Hippocampal formation (tissue), 2 donors: ENCODE results near the gene ZMIZ1.

ENCODE experiments used
- DNase-seq, 2 donors: peaks; one replicate each; lab custom pipeline; 2025; lab: John Stamatoyannopoulos, UW

The ZMIZ1 gene

DNA sequence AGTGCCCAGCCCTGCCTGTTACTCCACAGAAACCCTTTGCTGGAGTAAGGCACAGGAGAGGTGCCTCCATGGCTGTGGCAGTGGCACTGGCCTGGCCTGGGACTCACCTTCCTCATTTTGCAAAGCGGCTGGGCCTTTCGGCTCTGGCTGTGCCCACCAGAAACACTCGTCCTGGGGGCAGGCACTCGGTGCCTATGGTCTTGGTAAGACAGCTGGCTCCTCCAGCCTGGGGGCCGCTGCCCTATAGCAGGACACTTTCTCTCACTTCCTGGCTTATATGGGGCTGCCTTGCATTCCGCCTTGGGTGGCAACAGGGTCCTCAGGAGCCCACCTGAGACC lies 13.2 kb downstream of the ZMIZ1 start:
- DNase-seq = no peak

DNA sequence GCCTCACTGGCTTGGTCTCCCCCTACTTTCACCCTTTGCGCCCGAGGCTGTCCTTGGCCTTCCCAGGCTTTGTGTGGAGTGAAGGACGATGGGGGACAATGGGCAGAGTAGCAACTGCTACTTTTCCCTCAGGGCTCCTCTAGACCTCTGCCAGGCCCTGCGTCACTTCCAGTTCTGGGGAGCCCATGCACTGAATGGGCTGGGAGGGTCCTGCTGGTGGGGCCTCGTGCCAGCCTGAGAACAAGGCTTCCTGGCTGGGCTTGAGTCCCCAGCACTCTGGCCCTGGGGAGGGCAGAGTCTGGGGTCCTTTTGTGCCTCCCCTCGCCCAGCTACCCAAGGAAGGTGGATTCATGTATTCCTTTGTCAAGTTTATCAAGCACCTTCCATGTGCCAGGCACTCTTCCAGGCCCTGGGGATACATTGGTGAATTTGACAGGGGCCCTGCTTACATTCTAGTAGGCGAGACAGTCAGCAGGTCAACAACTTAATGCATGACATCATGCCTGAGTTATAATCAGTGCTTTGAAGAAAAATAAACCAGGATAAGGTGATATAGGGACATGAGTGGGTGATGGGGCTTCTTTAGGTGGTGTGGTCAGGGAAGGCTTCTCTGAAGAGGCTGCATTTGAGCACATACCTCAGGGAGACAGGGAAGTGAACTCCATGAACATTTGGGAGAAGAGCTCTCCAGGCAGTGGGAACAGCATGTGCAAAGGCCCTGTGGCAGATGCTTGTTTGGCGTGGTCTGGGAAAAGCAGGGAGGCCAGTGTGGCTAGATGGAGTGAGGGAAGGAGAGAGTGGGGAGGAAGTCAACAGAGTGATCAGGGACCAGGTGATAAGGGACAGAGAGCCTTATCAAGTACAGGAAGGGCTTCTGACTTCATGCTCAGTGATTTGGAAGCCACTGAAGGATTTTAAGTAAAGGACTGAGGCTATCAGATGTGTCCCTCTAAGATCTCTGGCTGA lies 14.1 kb downstream of the ZMIZ1 start:
- DNase-seq = no peak

DNA sequence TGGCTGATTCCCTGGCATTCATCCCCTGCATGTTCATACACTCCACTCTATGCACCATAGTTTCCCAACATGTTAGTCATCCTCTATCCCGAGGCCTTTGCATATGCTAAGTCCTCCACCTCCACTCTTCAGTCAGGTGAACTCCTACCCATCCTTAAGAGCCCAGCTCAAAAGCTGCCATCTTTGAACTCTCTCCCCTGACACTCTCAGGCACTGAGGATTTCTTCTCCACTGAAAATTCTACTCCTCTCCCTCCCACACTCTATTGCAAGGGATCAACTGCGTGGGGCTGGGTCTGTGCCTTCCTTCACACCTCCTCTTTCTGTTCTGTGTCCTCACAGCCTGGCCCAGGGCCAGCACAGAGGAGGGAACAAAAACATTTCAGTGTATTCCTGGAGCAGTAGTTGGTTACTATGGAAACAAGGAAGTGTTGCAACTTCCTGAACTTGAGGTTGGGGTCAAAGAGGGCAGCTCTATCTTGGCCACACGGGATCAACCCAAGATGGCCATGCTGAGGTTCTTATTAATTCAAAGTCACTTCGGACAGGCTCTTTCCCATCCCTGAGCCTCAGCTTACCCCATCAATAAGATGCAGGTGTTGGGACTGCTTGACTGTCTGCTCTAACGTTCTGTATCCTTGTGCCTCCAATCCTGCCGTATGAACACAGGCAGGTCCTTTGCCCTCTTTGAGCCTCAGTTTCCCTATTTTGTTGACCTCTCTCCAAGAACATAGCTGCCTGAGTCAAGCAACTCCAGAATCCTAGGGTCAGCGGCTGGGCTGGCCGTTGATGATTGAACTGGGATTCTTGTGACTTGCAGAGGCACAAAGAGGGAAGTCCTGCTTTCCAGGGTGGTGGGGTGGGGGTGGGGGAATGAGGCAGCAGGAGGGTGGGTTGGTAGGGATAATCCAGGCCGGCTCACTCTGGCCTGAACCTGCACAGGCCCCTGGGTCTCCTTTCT lies 15.5 kb downstream of the ZMIZ1 start:
- DNase-seq = peak in 1 of 2 donors; percentile 66

DNA sequence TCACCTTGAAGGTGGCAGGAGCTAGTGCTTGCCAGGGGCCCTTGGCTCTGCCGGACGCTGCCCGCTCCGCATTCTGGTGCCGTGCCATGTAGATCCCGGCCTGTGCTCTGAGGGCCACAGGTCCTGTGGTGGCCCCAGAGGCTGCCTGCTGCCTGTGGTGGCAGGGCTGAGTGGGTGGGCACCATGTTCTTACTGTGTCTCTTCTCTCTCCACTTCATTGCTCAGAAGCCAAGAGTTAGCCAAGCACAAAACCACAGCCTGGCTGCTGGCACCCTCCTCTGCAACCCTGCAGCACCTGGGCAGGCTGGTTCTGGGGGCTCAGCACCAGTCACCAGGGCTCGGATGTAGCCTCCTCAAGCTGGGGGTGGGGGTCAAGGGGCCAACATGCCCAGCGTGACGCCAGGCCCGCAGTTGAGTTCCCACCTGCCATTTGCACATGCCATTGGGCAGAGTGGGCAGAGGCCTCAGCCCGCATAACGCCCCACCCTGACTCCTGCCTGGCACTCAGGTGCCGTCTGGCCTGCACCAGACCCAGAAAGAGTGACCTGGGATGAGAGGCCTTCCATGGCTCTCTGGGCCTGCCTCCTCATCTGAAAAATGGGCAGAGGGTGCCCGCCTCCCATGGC lies 16.3 kb downstream of the ZMIZ1 start:
- DNase-seq = no peak

DNA sequence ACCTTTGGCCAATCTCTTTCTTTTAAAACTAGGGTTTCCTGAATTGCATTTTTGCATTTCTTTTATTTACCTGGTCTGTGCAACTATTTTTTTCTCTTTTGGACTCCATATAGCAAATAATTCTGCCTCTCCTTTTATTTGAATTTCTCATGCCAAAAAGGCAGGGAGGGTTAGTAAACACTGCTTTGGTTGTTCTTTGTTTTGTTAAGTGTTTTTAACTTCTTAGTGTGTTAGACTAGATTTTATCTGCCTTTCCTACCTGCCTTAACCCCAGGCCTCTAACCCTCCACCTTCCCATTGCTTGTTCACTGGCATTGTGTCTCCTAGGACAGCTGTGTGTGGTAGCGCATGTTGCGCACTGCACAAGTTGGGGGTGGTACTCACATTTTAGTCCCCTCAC lies 18.1 kb downstream of the ZMIZ1 start:
- no peak for DNase-seq

DNA sequence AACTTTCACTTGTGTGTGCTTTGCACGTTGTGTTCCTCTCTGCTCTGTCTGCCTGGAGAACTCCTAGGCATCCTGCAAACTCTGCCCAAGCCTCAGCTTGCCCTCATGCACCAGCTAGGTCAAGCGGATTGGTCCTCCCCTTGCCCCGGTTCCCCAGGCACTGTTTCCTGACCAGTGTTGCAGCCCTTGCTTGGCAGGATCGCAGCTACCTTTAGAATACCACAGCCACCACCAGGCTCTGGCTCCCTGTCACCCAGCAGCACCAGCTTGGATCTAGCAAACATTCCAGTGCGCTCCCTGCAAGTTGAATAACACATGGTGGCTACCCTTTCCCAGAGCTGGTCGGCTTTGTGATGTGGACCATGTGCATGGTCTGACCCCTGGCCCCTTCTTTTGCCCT lies 19.0 kb downstream of the ZMIZ1 start:
- no peak for DNase-seq

DNA sequence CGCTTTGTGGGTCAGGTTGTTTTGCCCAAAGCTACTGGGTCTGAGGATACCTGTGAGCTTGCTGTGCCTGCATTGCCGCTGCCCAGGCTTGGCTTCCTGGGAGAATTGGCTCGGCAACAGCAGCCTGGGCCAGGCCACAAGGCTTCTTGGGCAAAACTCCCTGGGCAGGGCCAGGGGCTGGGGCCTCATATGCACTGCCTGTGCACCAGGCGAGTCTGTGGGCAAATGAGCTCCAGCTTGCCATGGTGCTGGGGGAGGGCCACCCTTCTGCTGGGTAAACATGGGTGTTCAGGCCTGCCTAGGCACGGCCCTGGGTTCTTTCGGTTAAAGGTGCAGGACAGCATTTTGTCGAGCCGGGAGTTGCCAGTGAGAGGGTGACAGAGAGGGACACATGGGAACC lies 19.4 kb downstream of the ZMIZ1 start:
- no peak for DNase-seq

DNA sequence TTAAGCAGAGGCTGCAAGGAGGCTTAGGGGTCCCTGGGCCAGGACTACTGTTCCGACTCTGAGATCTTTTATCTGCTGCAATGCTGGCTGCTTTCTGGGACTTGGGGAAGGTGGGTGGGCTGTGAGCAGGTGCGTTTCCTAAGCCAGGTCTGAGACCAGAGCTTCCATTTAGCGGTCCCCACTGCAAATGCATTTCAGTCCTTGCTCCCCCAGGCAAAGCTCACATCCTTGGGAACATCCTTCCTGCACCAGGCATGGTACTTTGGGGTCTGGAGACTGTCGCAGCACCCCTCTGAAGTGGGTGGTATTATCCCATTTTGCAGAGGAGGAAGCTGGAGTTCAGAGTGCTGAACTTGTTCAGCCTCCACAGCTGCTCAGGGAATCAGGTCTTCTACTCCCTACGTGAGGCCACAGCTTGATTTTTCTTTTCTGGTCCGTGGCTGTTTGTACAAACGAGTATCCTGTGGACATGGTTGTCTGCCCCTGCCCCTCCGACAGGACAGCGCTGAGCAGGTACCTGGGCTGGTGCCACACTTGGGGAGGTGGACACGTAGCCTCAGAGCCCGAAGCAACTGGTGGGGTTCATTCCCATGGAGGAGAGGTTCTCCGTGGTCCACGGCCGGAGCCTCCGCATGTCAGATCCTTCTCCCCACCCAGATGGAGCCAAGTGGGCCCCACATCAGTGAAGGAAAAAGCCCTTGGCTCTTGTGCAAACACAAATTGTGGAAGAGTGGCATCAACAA lies 20.0 kb downstream of the ZMIZ1 start:
- no peak for DNase-seq

DNA sequence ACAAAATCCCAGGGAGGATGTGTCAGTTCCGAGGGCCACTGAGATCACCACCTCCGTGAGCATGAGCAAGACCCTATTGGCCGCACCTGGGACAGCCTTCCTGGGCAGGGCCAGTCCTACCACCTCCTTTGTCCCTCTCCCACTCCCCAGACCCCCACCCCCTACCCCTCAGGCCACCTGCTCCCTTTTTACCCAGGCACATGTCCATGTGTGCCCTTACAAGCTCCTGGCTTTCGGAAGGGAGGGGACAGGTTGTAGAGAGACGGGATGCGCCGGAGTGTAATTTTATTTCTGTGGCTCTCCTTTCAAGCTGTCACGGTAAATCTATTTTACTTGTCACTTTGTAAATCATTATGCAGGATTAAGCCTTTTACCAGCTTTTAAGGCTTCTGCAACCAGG lies 20.9 kb downstream of the ZMIZ1 start:
- no peak for DNase-seq

DNA sequence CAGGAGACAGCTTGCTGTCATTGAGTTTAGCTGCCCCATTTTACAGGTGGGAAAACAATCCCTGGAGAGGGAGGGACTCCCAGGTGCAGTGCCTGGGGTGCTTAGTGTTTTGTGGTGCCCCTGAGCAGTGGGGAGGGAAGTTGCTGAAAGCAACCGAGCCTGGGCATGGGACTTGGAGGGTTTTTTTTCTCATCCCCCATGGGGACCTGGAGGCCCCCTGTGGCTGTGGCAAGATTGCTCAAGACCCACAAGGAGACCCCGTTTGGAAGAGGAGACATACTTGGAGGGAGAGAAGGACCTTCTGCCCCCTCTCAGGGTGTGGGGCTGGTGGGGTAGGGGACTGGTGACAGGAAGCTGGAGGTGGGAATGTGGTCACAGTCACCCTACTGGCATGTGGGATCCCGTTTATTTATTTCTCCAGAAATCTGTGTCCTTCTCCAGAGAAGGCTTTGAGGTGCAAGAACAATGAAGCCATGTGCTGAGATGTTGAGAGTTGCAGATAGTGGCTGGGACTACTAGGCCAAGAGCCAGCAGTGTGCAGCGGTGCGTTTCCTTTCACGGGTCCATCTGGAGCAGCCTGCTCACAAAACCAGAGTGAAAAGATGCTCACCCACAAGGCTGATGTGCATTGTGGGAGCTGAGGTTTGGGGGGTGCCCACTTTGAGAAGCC lies 21.5 kb downstream of the ZMIZ1 start:
- DNase-seq = no peak

DNA sequence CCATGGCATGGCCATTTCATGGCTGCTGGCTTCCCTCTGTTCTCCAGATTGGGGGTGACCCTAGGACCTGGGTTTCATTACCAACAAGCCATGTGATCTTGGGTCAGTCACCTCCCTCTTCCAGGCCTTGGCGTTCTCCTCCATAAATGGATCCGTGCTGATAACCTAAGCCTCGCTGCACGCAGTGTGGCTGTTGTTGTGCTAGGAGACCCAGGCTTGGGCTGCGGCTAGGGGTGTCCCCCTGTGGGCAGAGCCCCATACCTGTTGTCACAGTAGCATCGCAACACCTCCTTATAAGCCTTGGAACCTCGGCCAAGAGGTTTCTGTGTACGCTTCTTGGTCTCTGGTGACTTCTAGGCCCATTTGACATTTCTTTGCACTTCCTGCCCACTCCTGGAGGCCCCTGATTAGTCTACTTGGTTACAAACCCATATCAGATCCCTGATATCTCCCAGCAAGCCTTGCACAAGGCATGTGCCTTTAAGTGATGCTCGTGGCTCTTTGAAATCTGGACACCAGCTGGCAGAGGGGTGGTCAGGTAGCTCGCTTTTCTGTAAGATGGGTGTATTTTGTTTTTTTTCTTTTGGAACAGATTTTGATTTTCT lies 23.6 kb downstream of the ZMIZ1 start:
- no peak for DNase-seq

DNA sequence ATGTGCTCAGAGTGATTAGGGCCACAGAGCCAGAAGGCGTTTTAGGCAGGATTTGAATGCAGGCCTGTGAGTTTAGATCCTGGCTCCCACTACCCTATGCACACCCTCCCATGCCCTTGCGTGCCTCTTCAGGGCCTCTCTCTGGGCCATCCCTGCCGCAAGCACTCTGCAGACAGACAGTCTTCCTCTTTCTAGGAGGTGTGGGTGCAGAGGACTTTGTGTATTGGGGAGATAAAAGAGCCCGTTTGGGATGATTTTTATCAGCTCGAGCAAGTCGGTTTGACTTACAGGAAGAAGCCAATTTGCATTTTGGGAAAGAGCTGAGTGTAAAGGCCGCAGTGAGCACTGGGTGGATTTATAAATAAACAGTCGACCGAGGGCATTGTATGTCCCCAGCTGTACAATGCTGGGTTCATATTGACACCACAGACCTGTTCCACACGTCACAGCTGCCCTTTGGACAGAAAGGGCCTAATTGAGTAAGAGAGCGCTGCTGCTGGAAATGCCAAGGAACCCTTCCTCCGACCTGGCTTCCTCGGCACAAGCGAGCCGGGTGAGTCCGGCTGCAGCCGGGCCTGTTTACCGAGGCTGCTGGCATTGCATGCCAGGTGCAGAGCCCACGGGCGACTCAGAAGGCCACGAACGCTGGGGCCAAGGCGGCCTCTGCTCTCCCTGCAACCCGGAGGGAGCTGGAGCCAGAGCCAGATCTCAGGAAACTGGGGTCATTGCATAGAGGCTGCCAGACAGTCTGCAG lies 25.1 kb downstream of the ZMIZ1 start:
- DNase-seq = peak in 1 of 2 donors; percentile 46

DNA sequence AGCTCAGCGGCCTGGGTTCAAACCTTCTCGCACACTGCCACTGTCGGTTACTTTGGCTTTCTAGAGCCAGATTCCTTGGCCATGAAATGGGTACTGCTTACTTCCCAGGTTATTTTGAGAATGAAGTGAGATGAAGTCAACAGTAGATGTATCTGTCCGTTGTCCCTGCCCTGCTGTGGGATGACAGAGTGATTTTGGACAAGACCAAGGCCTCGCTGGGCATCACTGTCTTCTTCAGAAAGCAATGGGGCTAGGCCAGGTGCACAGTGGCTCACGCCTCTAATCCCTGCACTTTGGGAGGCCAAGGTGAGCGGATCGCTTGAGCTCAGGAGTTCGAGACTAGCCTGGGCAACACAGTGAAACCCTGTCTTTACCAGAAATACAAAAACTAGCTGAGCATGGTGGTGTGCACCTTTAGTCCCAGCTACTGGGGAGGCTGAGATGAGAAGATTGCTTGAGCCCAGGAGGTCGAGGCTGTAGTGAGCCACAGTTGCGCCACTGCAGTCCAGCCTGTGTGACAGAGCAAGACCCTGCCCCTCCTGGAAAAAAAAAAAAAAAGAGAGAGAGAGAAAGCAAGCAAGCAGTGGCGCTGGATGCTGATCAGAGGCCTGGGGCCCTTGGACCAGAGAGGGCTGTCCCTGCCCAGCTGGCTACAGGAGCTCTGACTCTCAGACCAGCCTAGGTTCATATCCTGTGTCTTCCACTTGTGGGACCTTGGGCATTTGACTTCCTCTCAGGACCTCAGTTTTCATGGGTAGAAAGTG lies 25.8 kb downstream of the ZMIZ1 start:
- no peak for DNase-seq

DNA sequence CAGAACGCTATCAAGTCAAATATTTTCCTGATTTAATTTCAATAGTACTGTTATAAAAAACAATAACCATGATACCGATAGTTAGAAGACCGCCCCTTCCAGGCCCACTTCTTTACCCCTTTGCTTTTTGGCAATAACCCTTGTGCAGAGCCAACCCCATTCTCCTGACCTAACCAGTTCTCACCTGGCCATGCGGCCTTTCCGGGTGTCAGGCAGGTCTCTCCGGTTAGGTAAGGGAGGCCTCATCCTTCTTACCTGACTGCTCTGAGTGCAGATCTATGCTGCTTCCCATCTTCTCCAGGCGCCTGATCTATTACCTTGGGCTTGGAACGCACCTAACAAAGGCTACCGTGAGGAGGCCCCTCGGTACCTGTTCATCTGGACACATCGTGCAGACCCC lies 26.6 kb downstream of the ZMIZ1 start:
- DNase-seq = no peak

DNA sequence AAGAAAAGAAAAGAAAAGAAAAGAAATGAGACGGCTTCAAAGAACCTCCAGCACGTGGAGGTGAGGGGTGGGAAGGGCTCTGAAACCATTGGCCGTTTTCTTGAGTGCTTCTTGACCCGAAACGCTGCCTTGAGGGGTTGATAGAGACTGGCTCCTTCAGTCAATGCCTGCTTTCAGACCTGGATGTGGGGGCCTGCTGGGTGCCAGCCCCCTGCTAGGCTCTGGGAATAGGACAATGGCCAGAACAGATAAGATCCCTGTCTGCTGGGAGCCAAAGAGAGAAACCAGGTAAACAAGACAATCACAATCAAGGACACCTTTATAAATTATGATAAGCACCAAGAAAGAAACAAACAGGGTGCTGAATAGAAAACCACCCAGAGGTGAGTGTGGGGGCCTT lies 27.7 kb downstream of the ZMIZ1 start:
- no peak for DNase-seq

DNA sequence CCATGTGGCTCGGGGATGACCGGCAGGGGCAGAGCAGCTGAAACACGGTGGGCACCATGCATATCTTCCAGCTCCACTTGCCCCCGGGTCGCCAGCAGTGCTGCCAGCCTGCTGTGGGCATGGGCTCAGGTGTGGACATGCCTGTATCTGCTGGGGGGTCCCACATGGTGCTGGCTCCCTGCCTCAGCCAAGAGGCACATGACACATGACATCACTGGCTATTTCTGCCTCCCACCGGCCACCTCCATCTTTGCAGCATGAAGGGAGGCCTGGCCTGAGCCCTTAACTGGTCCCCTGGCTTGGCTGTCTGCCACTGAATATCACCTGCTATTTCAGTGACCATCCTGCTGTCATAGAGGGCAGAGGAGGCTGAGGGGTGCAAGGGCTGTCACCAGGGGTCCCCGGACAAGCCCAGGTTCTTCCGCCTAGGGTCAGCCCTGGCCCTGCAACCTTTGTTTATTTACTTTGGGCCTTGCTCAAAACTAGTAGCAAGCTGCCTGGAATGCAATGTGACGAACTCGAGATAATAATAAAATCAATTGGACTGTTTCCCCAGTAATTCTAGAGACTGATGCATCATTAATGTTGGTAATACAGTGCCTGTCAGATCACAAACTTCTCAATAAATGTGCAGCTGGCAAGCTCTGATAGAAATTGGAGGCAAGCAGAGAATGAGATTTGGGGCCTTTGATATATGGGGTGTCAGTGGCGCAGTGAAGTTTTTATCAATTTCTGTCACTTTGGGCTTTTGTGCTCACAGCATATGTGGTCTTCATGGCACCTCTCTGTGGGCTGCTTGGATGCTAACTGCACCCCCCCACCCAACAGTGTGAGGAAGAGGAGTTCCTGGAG lies 28.5 kb downstream of the ZMIZ1 start:
- no peak for DNase-seq

DNA sequence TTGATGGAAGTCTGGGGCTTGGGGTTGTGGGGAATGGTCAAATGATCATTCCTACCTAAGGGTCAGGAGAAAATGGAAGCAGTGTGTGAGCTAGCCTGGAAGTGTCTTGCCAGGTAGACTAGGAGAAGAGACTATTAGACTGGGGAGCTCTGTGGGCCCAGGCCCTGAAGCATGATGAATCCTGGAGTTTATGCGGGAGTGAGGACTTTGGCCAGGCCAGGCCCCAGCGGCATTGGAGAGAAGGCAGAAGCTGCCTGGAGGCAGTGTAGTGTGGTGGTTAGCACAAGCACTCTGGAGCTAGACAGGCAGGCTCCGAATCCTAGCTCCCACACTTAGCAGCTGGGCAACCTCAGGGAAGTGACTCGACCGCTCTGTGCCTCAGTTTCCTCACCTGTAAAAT lies 29.3 kb downstream of the ZMIZ1 start:
- DNase-seq = no peak

DNA sequence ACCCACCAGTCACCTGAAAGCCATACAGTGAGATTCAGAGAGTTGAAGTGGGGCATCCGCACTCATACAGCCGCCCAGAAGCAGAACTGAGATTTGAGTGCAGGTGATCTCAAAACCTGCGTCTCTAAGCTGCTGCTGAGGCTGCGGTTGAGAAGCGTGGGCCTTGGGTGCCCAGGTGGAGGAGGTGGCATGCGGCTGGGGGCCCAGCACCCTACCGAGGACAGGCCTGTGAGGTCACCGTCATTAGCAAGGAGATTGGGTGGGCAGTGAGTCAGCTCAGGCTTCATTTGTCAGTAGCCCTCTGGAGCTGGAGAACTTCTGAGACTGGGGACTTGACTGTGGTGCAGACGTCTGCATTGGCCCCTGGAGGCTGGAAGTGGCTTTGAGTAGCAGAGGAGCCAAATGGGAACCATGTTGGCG lies 29.8 kb downstream of the ZMIZ1 start:
- no peak for DNase-seq
